NB4 (cell line): ENCODE results near the gene PGAM2.
"Not testable (repeated sequence)": the region's sequence is repeated elsewhere in the genome, so short reads cannot be mapped to it uniquely, and the experiment has no call there.

ENCODE experiments used
- DNase-seq: peaks from one replicate; pipeline ENCODE4 v3.0.0; 2010; ENCODE audit warnings: low read depth
- H3K4me3 ChIP-seq: one replicate; pipeline ENCODE4 v1.5.1; 2011; ENCODE audit warnings: mild to moderate bottlenecking, low read depth, low read length, moderate library complexity
- CTCF ChIP-seq: IDR thresholded peaks from one replicate; pipeline ENCODE4 v1.5.1; 2012; ENCODE audit warnings: low read depth, low read length
- MAX ChIP-seq: IDR thresholded peaks from 2 replicates; pipeline ENCODE4 v1.6.1; 2011; ENCODE audit warnings: low read depth, low read length

The PGAM2 gene

GRCh38 chr7:44038553-44038952, 26.8 kb downstream of the PGAM2 start:
- not testable (repeated sequence) for DNase-seq, H3K4me3 ChIP-seq

DNA sequence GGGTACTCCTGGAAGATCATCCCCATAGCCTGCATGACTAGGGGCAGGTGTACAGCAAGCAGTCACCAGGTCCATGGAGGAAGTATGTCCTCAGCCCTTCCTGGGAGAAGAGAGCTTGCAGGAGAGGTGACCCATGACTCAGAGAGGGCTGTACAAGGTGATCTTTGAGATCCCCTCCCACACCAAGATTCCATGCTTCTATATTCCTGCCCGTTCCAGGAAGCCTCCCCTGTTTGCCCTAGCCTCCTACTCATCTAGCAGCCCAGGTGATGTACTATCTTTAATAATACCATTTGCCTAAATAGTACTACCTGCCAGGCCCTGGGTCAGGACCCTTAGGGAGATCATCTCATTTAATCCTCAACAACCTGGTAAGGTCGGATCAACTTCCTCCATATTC, 27.4 kb downstream of the PGAM2 start:
- not testable (repeated sequence) for DNase-seq, H3K4me3 ChIP-seq

- peak; percentile 40 for DNase-seq
These were observed 29.0 kb downstream of the PGAM2 start for GRCh38 chr7:44036364-44036763.

DNA sequence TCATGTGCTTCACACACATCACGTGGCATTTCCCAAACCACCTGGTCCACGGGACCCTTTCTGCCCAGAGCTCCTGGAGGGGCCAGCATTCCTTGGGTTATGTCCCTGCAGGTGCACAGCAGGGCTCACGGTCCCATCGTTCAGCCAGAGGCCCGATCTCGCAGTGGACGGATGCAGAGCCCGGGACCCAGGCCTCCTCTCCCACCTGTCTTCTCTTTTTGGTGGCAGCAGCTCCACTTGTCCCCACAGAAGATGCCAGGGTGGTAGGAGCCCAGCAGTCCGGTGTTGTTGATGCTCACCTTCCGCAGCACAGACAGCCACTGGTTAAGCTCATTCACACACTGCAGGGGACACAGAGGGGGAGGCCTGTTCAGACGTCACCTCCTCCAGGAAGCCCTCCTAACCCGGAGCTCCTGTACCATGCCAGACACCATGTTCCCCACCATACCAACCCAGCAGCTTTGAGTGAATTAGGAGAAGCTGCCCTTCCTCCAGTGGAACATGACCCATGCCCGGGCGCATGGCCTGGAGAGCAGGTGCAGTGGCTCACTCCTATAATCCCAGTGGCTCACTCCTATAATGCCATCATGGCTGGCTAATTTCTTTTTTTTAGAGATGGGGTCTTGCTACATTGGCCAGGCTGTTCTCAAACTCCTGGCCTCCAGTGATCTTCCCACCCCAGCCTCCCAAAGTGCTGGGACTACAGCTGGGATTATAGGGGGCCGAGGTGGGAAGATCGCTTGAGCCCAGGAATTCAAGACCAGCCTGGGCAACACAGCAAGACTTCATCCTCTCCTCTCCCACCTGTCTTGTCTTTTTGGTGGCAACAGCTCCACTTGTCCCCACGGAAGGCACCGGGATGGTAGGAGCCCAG, 31.2 kb downstream of the PGAM2 start:
- H3K4me3 ChIP-seq, DNase-seq: not testable (repeated sequence)

More at GRCh38 chr7:44036364-44036763, 29.0 kb downstream of the PGAM2 start:
- H3K4me3 ChIP-seq = not testable (repeated sequence)

- H3K4me3 ChIP-seq, DNase-seq: not testable (repeated sequence)
These were observed 33.3 kb downstream of the PGAM2 start for GRCh38 chr7:44032031-44032430.

GRCh38 chr7:44031319-44031718, 34.0 kb downstream of the PGAM2 start:
- DNase-seq, H3K4me3 ChIP-seq: not testable (repeated sequence)

GRCh38 chr7:44030029-44030428, 35.3 kb downstream of the PGAM2 start:
- not testable (repeated sequence) for DNase-seq

DNA sequence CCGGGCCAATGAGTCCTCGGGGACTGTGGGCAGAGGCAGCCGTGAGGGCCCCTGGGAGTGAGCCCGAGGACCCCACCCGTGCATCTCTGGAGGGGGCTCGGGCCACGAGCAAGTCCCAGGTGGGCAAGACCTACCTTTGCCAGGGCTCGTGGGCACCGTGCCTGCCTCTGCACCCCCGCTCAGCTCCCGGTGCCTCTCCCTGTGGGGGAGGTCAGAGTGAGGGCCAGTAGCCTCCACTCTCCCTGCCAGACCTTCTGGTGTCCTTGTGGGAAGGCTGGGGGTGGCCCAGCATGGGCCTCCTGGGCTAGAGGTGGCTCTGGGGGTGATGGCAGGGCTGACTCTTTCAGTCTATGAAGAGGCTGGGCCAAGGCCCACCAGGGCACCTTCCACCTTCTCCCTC, 35.9 kb downstream of the PGAM2 start:
- DNase-seq, H3K4me3 ChIP-seq: not testable (repeated sequence)

More at GRCh38 chr7:44030029-44030428, 35.3 kb downstream of the PGAM2 start:
- H3K4me3 ChIP-seq = not testable (repeated sequence)

DNA sequence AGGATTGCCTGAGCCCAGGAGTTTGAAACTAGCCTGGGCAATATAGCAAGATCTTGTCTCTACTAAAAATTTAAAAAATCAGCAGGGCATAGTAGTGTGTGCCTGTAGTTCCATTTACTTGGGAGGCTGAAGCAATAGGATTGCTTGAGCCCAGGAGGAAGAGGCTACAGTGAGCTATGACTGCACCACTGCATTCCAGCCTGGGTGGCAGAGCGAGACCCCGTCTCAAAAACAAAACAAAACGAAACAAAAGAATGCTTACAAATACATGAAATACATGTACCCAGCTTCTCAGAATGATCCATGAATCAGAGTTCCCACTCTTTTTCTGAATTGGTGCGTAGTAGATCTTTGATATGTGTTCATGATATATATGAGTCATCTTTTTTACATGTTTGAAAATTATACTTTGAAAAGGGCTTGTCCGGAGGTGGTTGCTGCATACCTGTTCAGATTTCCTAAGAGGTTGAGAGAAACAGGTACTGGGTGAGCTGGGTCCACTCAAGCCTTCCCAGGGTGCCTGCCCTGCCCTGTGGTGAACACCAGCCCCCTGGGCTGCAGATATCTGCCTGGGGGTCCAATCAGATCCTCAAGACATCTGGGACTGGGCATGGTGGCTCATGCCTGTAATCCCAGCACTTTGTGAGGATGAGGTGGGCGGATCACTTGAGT, 42.4 kb downstream of the PGAM2 start:
- not testable (repeated sequence) for H3K4me3 ChIP-seq, DNase-seq

DNA sequence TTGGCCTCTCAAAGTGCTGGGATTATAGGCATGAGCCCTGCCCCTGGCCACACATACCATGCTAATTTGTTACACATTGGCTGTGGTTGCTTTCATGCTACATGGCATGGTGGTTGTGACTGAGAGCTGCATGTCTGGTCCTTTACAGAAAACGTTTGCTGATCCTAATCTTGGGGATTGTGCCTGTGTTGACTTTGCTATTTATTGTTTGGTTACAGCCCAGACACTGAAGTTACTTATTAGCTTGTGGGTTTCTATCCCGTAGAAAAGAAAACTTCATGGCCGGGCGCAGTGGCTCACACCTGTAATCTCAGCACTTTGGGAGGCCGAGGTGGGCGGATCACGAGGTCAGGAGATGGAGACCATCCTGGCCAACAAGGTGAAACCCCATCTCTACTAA, 43.3 kb downstream of the PGAM2 start:
- not testable (repeated sequence) for H3K4me3 ChIP-seq, DNase-seq

- not testable (repeated sequence) for DNase-seq, H3K4me3 ChIP-seq
These were observed 45.5 kb downstream of the PGAM2 start for GRCh38 chr7:44019825-44020224.

- H3K4me3 ChIP-seq = peak overlapping the region; percentile 83
- TF ChIP-seq MAX = peak; percentile 38; the same call in 1 of the 2 replicates
- peak; percentile 60 for TF ChIP-seq CTCF
- DNase-seq = peak; percentile 99
These were observed 46.2 kb downstream of the PGAM2 start for GRCh38 chr7:44018857-44019807.

DNA sequence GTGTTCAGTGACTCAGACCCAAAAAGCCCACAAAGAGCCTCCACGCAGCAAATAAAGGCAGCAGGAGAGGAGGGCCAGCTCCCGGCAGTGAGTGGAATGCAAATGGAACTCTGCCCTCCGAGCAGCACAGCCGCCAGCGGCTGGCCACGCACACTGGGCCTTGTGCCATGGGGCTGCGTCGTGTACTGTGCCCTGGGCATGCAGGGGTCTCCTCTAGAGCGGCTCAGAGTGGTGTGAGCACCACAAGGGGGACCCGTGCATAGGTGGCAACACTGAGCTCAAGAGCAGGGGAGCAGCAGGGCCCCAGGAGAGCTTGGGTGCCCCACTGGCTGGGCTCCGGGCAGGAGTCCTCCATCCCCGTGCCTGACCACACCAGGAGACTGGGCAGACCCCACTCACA, 50.3 kb downstream of the PGAM2 start:
- not testable (repeated sequence) for DNase-seq, H3K4me3 ChIP-seq
